Chondrocyte (in vitro differentiated cells): ENCODE measurements around the gene ERI3. TPM values are rescaled to one million over a fixed set of nuclear protein-coding genes. Genes with fewer than 3 reads are reported as not detected.

Source experiments
- DNase-seq: peaks from one replicate; pipeline ENCODE4 v3.0.0; 2021; ENCODE audit warnings: mixed read lengths, low spot score
- H3K27ac Mint-ChIP-seq: one replicate; pipeline ENCODE4 v1.8.0; 2021; ENCODE audit warnings: mild to moderate bottlenecking, moderate library complexity, mixed read lengths; ENCODE audit not compliant: unreplicated experiment
- H3K27me3 Mint-ChIP-seq: 2 replicates; pipeline ENCODE4 v1.8.0; 2021; ENCODE audit warnings: low read depth, mixed read lengths
- H3K36me3 Mint-ChIP-seq: 2 replicates; pipeline ENCODE4 v1.8.0; 2021; ENCODE audit warnings: low read depth, mixed read lengths
- H3K4me1 Mint-ChIP-seq: 2 replicates; pipeline ENCODE4 v1.8.0; 2021; ENCODE audit warnings: low read depth, mild to moderate bottlenecking, mixed read lengths
- H3K4me3 Mint-ChIP-seq: one replicate; pipeline ENCODE4 v1.8.0; 2021; ENCODE audit warnings: mild to moderate bottlenecking, moderate library complexity, mixed read lengths; ENCODE audit not compliant: unreplicated experiment
- H3K9me3 Mint-ChIP-seq: 2 replicates; pipeline ENCODE4 v1.8.0; 2021; ENCODE audit warnings: low read depth, mixed read lengths
- total RNA-seq: library from RNA; stranded (reverse); gene quantifications from 3 replicates; pipeline ENCODE4 v1.2.1, GENCODE V29; 2021
- TF ChIP-seq, protein P1 (sequence below): fragments of 200-600 bp; sonication (generic); IDR thresholded peaks from 2 replicates; pipeline ENCODE4 v1.5.0; 2021; ENCODE audit warnings: antibody characterized with exemption, mild to moderate bottlenecking, moderate library complexity

The ERI3 gene
- total RNA-seq, 1 donor from 2014 or later: 46.0 TPM

GRCh38 chr1:44261962-44262361 is 93.1 kb downstream of the ERI3 start:
- no peaks in the 10 kb centered on the region for H3K9me3 Mint-ChIP-seq
- H3K27ac Mint-ChIP-seq: no peak overlapping the region
- no peak overlapping the region for H3K4me3 Mint-ChIP-seq
- no peak for DNase-seq
- no peaks in the 10 kb centered on the region for H3K4me1 Mint-ChIP-seq
- peaks cover 3% of the 10 kb centered on the region for H3K36me3 Mint-ChIP-seq
- no peaks in the 10 kb centered on the region for H3K27me3 Mint-ChIP-seq
- TF ChIP-seq, protein P1, sequence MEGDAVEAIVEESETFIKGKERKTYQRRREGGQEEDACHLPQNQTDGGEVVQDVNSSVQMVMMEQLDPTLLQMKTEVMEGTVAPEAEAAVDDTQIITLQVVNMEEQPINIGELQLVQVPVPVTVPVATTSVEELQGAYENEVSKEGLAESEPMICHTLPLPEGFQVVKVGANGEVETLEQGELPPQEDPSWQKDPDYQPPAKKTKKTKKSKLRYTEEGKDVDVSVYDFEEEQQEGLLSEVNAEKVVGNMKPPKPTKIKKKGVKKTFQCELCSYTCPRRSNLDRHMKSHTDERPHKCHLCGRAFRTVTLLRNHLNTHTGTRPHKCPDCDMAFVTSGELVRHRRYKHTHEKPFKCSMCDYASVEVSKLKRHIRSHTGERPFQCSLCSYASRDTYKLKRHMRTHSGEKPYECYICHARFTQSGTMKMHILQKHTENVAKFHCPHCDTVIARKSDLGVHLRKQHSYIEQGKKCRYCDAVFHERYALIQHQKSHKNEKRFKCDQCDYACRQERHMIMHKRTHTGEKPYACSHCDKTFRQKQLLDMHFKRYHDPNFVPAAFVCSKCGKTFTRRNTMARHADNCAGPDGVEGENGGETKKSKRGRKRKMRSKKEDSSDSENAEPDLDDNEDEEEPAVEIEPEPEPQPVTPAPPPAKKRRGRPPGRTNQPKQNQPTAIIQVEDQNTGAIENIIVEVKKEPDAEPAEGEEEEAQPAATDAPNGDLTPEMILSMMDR: no peak

GRCh38 chr1:44261171-44261817 is 93.8 kb downstream of the ERI3 start:
- DNase-seq: no peak
- Mint-ChIP-seq H3K9me3 (no peaks in the 10 kb centered on the region), H3K36me3 (peaks cover 3% of the 10 kb centered on the region), H3K27ac (no peak overlapping the region), H3K27me3 (no peaks in the 10 kb centered on the region), H3K4me1 (no peaks in the 10 kb centered on the region), H3K4me3 (no peak overlapping the region)
- TF ChIP-seq, protein P1: no peak

- no peak overlapping the region for H3K4me3 Mint-ChIP-seq
- TF ChIP-seq, protein P1: no peak
- H3K27ac Mint-ChIP-seq: no peak overlapping the region
- no peaks in the 10 kb centered on the region for H3K4me1 Mint-ChIP-seq
- no peaks in the 10 kb centered on the region for H3K9me3 Mint-ChIP-seq
- DNase-seq: no peak
- H3K36me3 Mint-ChIP-seq: peaks cover 3% of the 10 kb centered on the region
- no peaks in the 10 kb centered on the region for H3K27me3 Mint-ChIP-seq
Observed at GRCh38 chr1:44260792-44261170, 94.3 kb downstream of the ERI3 start.

DNA sequence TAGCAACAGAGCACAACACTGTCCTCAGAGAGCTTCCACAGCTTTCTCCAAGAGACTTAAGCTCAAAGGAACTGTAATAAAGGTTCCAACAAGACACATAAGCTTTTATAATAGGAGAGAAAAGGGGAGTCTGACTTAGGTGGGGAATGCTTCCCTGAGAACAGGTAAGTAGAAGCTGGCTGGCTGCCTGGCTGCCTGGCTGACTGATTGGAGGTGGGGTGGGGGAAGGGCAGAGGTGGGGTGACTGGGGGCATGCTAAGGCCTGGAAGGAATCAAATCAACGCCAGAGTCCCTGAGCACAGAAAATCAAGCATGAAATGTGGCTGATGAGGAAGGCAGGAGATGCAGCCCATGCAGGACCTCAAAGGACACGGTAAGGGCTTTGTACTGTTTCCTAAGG is 96.0 kb downstream of the ERI3 start:
- H3K27ac Mint-ChIP-seq: no peak overlapping the region
- H3K4me3 Mint-ChIP-seq: no peak overlapping the region
- no peaks in the 10 kb centered on the region for H3K4me1 Mint-ChIP-seq
- H3K27me3 Mint-ChIP-seq: no peaks in the 10 kb centered on the region
- no peaks in the 10 kb centered on the region for H3K9me3 Mint-ChIP-seq
- TF ChIP-seq, protein P1: no peak
- peaks cover 3% of the 10 kb centered on the region for H3K36me3 Mint-ChIP-seq
- DNase-seq: no peak

GRCh38 chr1:44256762-44257554 is 98.1 kb downstream of the ERI3 start:
- Mint-ChIP-seq H3K36me3 (peaks cover 3% of the 10 kb centered on the region), H3K9me3 (no peaks in the 10 kb centered on the region)
- DNase-seq: no peak

More at GRCh38 chr1:44256762-44257554, 98.1 kb downstream of the ERI3 start:
- H3K4me1 Mint-ChIP-seq: no peaks in the 10 kb centered on the region
- H3K27ac Mint-ChIP-seq: no peak overlapping the region
- no peak overlapping the region for H3K4me3 Mint-ChIP-seq
- no peaks in the 10 kb centered on the region for H3K27me3 Mint-ChIP-seq
- TF ChIP-seq, protein P1: no peak
